ENCODE data around the gene OPN1LW.
"Not testable (repeated sequence)": the region's sequence is repeated elsewhere in the genome, so short reads cannot be mapped to it uniquely, and the experiment has no call there.

The OPN1LW gene

GRCh38 chrX:154135458-154136229 is 8.4 kb upstream of the OPN1LW start:
- DNase-seq, result no peak

GRCh38 chrX:154136627-154137161 is 7.3 kb upstream of the OPN1LW start:
- DNase-seq, result peak; percentile 74

DNA sequence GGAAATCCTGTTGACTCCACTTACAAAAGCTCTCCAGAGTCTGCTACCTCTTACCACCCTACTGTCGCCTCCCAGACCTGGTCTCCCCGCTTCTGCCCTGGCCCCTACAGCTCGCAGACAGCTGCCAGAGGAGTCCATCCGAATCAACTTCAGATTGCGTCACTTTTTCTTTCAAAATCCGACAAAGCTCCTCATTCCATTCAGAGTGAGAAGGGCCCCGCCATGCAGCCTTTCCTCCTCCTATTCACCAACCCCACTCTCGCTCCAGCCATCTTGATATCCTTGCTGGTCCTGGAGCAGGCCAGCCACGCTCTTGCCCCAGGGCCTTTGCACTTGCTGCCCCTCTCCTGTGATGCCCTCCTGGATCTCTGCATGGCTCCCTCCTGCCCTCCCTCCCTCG is 5.2 kb upstream of the OPN1LW start:
- no peak for DNase-seq

DNA sequence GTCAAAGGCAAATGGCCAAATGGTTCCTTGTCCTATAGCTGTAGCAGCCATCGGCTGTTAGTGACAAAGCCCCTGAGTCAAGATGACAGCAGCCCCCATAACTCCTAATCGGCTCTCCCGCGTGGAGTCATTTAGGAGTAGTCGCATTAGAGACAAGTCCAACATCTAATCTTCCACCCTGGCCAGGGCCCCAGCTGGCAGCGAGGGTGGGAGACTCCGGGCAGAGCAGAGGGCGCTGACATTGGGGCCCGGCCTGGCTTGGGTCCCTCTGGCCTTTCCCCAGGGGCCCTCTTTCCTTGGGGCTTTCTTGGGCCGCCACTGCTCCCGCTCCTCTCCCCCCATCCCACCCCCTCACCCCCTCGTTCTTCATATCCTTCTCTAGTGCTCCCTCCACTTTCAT is 3.8 kb upstream of the OPN1LW start:
- no peak for DNase-seq

DNA sequence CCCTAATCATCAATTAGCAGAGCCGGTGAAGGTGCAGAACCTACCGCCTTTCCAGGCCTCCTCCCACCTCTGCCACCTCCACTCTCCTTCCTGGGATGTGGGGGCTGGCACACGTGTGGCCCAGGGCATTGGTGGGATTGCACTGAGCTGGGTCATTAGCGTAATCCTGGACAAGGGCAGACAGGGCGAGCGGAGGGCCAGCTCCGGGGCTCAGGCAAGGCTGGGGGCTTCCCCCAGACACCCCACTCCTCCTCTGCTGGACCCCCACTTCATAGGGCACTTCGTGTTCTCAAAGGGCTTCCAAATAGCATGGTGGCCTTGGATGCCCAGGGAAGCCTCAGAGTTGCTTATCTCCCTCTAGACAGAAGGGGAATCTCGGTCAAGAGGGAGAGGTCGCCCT is 3.3 kb upstream of the OPN1LW start:
- no peak for DNase-seq

- DNase-seq, result no peak
Observed at GRCh38 chrX:154142386-154142785, 1.7 kb upstream of the OPN1LW start.

DNA sequence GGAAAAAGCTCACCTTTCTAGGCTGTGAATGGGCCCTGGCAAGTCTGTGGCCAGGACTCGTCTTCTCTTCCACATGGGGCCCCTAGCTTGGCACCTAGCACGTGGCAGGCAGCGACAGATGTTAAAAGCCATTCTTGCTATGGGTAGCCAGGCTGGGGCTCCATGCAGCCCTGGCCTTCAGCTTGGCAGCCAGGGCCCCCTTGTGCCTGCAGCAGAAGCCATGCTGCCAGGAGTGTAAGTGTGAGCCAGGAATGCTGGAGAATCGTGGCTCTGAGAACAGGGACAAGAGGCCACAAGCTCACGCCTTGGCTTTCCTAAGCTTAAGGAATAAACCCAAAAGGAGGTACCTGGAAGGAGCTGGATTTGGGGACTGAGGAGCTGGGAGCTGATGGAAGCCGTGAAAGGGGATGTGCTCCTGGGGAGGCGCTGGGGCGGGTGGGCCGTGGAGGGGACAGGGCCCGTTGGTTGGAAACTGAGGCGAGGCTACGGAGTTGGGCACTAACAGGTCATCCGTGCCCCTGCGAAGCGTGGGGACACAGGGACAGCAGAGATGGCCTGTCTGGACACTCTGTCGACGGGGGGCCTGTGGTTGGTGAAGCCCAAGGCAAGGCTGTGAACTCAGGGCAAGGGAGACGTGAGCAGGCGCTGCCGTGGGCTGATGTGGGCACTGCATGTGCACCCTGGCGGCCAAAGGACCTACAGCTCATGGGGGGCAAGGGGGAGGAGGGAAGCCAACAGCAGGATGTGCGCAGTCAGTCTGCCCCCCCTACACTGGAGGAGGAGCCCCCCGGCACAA is 895 bp upstream of the OPN1LW start:
- DNase-seq, result no peak

DNA sequence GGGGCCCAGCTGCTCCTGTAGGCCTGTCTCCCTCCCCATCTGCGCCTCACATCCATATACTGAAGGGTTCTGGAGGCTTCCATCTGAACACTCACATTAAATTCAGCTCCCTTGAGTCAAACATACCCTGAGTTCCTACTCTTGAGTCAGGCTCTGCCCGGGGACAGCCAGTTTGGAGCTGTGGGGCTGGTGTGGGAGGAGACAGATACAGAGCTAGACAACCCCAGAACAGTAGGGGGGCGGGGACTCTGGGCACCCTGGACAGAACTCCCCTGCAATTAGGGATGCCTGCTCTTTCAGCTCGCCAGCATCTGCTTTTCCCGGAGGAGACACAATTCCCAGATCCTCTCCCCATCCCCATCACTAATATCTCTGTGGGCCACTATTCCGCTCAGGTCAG is 7.0 kb downstream of the OPN1LW start:
- not testable (repeated sequence) for DNase-seq

- DNase-seq, result not testable (repeated sequence)
Observed at GRCh38 chrX:154156221-154156620, 12.2 kb downstream of the OPN1LW start.

- not testable (repeated sequence) for DNase-seq
Observed at GRCh38 chrX:154157207-154157606, 13.2 kb downstream of the OPN1LW start.

- DNase-seq, result not testable (repeated sequence)
Observed at GRCh38 chrX:154159345-154159744, 15.3 kb downstream of the OPN1LW start.

DNA sequence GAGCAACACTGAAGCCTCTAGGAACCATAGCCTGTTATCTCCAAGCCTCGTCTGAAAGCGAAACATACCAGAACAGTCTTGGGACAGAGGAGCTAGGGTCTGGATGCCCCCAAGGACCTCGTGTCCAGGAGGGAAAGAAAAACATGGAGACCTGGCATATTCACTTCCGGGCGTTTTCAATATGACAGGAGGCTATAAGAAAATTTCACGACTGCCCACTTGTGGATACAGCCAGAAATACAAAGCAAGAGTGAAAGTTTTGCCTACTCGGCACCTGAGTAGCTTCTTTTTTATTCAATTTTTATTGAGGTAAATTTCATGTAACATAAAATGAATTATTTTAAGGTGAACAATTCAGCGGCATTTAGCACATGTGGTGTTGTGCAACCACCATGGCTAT is 20.9 kb downstream of the OPN1LW start:
- DNase-seq, result not testable (repeated sequence)

DNA sequence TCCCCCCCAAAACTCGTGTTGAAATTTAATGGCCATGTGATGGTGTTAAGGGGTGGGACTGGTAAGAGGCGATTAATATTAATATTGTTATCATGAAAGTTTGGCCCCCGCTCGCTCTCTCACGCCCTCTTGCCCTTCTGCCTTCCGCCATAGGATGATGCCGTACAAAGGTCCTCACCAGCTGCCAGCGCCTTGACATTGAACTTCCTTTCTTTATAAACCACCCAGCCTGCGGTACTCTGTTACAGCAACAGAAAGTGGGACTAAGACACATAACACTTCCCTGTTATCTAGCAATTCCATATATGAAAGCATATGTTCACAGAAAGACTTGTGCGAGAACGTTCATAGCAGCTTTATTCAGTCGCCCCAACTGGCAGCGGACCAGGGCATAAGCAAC is 24.3 kb downstream of the OPN1LW start:
- DNase-seq, result not testable (repeated sequence)

GRCh38 chrX:154172535-154172943 is 28.5 kb downstream of the OPN1LW start:
- not testable (repeated sequence) for DNase-seq

- not testable (repeated sequence) for DNase-seq
Observed at GRCh38 chrX:154174356-154174755, 30.3 kb downstream of the OPN1LW start.

GRCh38 chrX:154182296-154182695 is 38.3 kb downstream of the OPN1LW start, which contains the start of gene OPN1MW:
OPN1MW (plus strand) TSS chrX:154182596; CDS start chrX:154182678, 82 bp downstream.
- DNase-seq, result not testable (repeated sequence)

- not testable (repeated sequence) for DNase-seq
Observed at GRCh38 chrX:154183794-154184193, 39.8 kb downstream of the OPN1LW start.

DNA sequence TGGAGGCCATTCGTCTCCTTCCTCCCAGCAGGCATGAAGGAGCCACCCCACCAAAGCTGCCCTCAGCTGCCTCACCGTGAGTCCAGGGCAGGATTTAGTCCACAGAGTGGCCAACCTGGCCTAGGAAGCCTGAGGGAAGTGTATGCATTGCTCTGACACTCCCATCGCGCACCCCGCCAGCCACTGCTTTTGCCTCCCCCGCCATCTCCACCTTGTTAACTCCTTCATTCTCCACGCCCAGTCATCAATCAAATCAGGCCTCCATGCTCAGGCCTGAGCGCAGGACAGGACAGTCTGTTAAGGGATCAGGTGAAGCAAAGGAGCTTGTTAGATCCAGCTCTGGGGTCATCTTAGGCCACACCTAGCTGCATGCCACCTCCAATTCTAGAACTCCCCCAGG is 48.8 kb downstream of the OPN1LW start:
- DNase-seq, result not testable (repeated sequence)

DNA sequence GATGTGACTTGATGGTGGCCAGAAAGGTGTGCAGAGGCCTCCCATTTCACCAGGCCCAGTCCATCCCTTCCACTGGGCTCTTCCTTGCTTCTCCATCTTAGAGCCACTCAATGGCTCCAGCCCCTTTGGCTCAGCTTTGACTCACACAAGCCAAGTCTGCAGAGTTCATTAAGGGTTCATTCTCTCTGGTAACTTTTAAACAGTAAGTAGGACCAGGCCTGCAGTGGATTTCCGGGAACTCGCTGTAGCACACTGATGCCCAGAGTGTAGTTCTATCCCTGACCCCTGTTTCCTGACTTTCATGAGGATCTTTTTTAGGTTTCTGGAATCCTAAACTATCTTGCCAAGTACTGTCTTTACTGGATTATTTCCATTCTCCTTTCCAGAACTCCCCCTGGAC is 50.3 kb downstream of the OPN1LW start:
- DNase-seq, result not testable (repeated sequence)

GRCh38 chrX:154196466-154196865 is 52.4 kb downstream of the OPN1LW start:
- not testable (repeated sequence) for DNase-seq
